ENCODE data around the gene FOSL2.

The FOSL2 gene

DNA sequence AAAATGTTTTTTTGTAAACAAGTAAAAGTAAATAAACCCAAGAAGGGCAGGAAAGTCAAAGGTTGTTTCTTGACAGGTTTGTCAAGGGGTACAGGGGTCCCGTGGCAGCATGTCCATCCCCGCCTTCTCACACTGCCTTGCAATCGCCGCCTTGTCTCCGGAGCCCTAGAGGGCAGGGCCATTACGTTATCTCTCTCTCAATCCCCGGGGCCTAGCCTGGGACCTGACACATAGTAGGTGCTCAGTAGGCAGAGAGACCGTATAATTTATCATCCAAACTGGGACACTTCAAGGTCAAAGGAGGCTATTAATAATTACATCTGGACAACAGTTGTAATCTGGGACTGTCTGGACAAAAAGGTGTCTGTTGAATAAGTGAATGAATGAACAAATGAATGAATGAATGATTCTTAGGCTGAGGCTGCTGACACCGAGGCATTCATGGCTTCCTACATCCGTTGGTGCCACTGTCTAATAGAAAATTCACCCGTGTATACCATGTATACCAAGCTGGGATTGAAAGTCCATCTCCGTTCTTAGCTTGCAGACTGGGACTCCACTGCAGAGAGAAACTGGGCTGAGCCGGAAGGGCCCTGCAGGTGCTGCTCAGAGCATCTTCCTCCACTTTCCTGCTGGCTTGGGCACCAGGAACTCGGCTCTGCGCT lies 58.4 kb downstream of the FOSL2 start:
- DNase-seq (ENCODE audit: low spot score) = no peak

DNA sequence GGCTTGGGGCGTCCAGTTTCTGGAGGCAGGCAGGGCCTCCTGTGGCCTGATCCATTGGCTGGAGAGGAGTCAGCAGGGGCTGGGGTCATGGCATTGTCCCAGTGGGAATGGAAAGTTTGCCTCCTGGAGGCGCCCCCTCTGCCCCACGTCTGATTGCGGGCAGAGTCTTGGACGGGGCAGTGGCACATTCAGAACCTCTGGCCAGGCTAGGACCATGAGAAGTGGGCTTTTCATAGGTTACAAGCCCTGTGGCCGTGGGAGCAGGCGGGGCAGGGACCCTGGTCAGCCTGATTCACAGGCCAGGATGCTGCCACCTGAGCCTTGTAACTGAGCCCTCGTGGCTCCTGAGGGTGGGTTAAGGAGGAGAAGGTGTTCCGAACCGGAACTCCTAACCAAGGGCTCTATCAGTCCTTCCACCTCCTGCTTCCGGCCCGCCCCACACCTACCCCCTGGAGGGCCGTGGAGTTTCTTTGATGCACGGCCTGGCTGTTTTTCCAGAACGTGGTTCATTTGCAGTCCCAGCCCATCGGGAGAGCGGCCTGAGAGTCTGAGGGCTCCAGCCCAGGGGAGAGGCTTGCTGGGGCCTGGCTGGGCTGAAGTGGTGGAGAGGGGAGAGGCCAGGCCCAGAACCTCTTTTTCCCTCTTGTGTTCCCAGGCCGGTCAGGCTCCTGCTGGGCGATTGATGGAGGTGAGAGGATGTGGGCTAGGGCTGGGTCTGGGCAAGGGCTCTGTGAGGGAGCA lies 59.3 kb downstream of the FOSL2 start:
- DNase-seq (ENCODE audit: low spot score) = no peak

DNA sequence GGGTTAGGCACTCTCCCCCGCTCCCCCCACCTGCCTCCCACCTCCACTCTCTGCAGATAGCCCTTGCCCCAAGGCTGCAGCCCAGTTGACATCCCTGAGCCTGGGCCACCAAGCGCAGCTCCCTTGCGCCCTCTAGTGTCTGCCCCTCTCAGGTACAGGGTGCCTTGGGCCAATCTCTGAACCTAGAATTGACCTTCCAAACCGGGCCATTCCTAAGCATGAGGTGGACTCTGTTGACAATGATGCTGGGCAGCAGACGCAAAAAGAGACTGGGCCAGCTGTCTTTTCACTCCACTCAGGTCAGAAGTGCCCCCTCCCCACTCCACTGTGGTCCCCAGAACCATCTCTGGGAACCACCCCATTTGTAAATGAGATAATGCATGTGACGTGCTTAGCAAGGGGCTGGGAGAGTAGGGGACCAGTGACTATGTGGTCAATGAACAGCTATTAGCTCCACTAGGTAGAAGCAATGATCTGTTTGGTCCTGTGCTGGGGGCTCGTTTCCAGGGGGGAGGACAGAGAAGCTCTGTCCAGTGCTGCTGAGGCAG lies 60.0 kb downstream of the FOSL2 start:
- peak; percentile 74 for DNase-seq (ENCODE audit: low spot score)

DNA sequence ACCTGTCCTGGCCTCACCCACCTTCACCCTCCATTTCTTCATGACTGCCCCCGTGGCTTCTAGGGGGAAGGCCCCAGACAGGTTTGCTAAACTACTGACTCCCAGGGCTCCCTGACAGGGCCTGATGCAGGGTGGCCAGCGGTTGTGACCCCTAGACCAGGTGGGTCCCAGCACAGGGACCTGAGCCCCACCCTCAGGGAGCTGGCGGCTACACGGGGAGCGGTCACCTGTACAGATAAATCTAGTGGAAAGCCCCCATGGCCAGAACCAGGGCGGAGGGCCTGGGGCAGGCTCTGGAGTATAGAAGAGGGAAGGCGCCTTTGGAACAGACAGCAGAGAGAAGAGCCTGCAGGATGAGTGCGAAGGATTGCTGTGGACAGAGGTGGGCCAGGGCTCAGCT lies 60.7 kb downstream of the FOSL2 start:
- DNase-seq (ENCODE audit: low spot score) = no peak

DNA sequence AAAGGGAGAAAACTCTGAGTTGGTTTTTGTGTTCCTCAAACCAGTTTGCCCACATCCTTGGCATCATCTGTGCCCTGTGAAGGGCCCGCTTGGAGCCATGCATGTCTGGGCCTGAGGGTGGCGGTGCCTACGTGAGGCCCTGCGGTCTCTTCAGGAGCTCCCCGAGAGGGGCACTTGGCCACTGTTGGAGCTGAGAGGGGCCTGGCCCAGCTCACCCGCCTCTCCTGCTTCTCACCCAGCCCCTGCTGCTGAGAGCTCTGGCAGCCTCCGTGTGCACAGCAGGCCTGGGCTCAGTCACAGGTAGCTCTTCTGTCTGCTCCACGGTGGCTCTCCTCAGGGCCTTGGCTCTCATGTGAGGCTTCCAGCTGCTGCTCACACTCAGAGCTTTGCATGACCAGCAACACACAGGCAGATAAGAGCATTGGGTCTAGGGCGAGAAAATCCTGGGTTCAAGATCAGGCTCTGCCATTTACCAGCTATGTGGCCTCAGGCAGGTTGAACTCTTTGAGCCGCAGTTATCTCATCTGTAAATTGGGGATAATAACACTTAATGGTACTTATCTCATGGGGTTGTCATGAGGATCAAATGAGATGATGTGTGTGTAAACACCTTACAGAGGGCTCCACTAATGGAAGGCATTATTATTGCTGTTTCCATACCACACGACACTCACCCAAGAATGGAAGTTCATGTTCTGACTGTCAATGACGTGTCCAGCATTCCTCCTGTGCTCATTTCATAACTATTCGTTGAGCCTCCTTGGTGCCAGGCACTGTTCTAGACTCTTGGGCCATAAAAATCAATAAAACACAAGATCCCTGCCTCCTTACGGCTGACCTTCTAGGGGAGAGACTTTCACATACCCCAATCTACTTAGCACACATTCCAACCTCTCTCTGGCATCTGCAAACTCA lies 61.6 kb downstream of the FOSL2 start:
- DNase-seq (ENCODE audit: low spot score) = no peak

- no peak for DNase-seq (ENCODE audit: low spot score)
Measured at GRCh38 chr2:28457237-28457636, 64.6 kb downstream of the FOSL2 start.

GRCh38 chr2:28461056-28461455 lies 68.4 kb downstream of the FOSL2 start:
- no peak for DNase-seq (ENCODE audit: low spot score)

- no peak for DNase-seq (ENCODE audit: low spot score)
Measured at GRCh38 chr2:28462122-28462521, 69.5 kb downstream of the FOSL2 start.

DNA sequence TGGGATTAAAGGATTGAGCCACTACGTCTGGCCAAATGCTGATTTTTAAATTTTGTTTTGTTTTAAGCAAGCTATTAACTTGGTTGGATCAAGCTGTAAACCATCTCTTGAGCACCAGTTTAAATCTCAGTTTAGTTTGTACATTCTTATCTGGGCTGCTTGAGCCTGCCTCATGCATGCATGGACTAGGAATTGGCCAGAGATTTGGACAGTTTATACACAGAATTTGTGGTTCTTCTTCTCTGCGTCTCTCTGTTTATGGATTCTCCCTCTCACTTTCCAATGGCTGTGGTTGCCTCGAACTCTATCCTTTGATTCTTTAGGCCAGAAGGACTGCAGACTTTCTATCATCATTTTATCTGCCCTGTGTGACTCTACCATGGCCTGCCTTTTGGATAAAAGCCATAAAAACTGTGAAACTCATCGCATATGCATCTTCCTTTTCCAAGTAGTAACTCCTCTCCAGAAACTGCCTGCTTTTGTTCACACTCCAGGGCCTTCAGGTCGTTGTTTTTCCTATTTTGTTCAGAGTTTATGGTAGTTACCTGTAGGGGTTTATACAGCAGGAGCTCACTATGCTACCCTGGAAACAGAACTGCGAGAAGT lies 70.7 kb downstream of the FOSL2 start:
- no peak for DNase-seq (ENCODE audit: low spot score)

DNA sequence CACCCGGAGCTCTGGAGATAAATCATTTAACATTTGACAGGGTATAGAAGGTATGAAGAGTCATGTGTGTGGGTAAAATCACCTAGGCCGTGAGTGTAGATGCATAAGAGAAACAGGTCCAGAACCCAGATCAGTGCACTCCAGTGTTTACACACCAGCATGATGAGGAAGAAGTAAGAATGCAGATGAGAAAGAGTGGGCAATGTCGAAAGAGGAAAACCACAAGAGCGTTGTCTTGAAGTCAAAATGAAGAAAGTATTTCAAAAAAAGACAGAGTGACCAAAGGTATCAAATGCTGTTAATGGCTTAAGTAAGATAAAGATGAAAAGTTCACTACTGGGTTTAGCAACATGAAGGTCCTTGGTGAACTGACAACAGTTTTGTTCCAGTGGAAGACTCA lies 71.2 kb downstream of the FOSL2 start:
- no peak for DNase-seq (ENCODE audit: low spot score)

DNA sequence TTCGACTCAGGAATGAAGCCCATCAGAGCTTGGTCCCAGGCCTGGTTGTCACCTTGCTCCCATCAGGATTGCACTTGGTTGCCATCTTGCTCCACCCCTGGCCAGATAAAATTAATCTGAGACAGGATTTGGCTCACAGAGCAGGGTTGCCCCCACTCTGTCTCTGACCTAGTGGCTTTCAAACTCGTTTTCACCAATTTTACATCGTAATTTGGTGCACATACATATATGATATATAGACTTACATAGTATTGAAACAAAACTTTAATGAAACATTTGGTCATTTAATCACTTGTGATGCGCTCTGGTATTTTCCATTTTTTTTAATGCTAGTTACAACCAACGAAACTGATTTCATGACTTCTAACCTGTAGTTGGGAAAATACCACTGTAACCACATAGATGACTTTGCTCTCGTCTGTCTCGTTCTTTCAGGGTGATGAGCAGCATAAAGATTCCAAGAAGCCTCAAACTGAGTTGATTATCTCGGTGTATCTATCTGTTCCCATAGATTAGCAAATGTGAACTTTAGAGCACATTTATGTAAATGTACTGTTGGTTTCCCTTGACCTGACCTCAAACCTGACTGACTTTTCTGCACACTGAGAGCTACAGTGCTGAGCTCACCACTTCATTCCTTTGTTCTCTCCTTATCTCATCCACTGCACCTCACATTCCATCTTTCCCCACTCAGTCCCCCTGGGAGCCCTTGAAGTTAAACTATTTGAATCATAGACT lies 72.7 kb downstream of the FOSL2 start:
- DNase-seq (ENCODE audit: low spot score) = no peak
